GM10266 (cell line): ENCODE measurements around the gene FOXA2.

ENCODE experiments used
- DNase-seq: peaks from one replicate; pipeline ENCODE4 v3.0.0; 2012; ENCODE audit errors: extremely low spot score
- CTCF ChIP-seq: IDR thresholded peaks from 2 replicates; pipeline ENCODE4 v1.5.1; 2012; ENCODE audit warnings: mild to moderate bottlenecking, low read depth; ENCODE audit not compliant: control insufficient read depth, insufficient read depth; ENCODE audit errors: missing control alignments

The FOXA2 gene

GRCh38 chr20:22535483-22535882 lies 48.9 kb downstream of the FOXA2 start:
- no peak for DNase-seq
- no peak for TF ChIP-seq CTCF

- no peak for TF ChIP-seq CTCF
- no peak for DNase-seq
These were observed 50.3 kb downstream of the FOXA2 start for GRCh38 chr20:22533823-22534751.

GRCh38 chr20:22532598-22532997 lies 51.8 kb downstream of the FOXA2 start:
- no peak for DNase-seq
- TF ChIP-seq CTCF: no peak

GRCh38 chr20:22531756-22532155 lies 52.6 kb downstream of the FOXA2 start:
- TF ChIP-seq CTCF: no peak
- DNase-seq: no peak

- DNase-seq: no peak
- TF ChIP-seq CTCF: no peak
These were observed 53.2 kb downstream of the FOXA2 start for GRCh38 chr20:22531056-22531615.
